DMS79 (cell line): ENCODE results near the gene AIFM3.

Experiments
- DNase-seq: peaks from one replicate; lab custom pipeline; 2025; lab: John Stamatoyannopoulos, UW

The AIFM3 gene

GRCh38 chr22:21028277-21029251 is 61.5 kb downstream of the AIFM3 start:
- DNase-seq, result no peak

GRCh38 chr22:21029486-21030025 is 62.5 kb downstream of the AIFM3 start:
- DNase-seq, result no peak

DNA sequence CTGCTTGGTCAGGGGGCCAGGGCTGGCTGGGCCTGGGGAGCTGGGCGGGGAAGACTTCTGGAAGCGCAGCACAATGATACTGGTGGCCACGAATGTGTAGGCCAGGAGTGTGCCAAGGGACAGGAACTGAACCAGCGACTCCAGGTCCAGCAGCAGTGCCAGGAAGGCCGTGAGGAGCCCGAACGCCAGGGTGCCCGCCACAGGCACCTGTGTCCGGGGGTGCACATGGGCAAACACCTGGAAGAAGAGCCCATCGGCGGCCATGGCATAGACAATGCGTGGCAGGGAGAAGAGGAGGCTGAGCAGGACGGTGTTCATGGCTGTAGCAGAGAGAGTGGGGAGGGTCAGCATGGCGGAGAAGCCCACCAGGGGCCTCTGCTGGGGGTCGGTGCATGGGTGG is 63.0 kb downstream of the AIFM3 start:
- DNase-seq, result no peak
